Anterior cingulate cortex (tissue), 58 donors: ENCODE measurements around the gene PVALEF.
A peak's percentile ranks its signal among the peaks of the same experiment; 100 is the strongest.

Experiments
- DNase-seq, 58 donors: peaks; one replicate each; lab custom pipeline; 2025; lab: John Stamatoyannopoulos, UW

PVALEF gene

DNA sequence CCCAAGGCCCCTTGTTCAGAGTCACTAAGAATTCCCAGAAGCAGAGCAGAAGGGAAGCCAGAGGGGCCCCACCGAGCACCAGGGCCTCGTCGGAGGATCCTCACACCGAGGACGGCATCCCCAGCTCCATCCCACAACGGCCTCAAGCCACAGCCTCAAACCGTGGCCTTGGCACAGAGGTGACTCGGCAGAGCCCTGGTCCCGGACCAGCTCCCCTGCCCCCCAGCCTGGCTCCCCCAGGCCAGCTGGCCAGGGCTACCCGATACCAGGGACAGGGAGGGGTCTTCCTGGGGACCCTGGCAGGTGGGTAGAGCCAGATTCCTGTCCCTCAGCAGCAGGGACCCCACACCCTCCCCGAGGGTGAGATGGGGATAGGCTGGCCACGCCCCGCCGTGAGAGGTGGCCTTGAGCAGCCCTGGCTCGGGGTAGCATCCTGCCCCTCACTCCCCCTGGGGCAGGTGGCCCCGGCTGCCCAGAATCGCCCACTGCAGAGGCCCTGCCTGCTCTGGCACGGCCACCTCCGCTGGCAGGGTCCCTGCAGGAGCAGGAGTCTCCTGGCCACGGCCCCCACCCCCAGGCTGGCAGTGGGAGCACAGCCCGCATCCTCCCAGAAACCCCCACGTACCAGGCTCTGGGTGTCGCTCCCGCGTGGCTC, 5.6 kb upstream of the PVALEF start:
- DNase-seq: no peak

- peak in 20 of 58 donors; percentile 10 to 52 (median 26) for DNase-seq
Observed at GRCh38 chr17:81160306-81160705, 5.0 kb upstream of the PVALEF start.

- DNase-seq: no peak
Observed at GRCh38 chr17:81160747-81161453, 4.4 kb upstream of the PVALEF start.

- DNase-seq: no peak
Observed at GRCh38 chr17:81161536-81161935, 3.8 kb upstream of the PVALEF start.

GRCh38 chr17:81161972-81162371, 3.3 kb upstream of the PVALEF start:
- no peak for DNase-seq

- no peak for DNase-seq
Observed at GRCh38 chr17:81162491-81162890, 2.8 kb upstream of the PVALEF start.

GRCh38 chr17:81163051-81163695, 2.1 kb upstream of the PVALEF start:
- DNase-seq: no peak

GRCh38 chr17:81163703-81164370, 1.5 kb upstream of the PVALEF start:
- DNase-seq: peak in 4 of 58 donors; percentile 28 to 32 (median 30)

GRCh38 chr17:81164371-81165245, 699 bp upstream of the PVALEF start:
- peak in 51 of 58 donors; percentile 10 to 81 (median 59) for DNase-seq

GRCh38 chr17:81166033-81166492, 756 bp downstream of the PVALEF start, which contains the start of gene AATK:
Gene AATK, minus strand, starts transcription at chr17:81166221. Its CDS starts 229 bp downstream, at chr17:81165992.
- DNase-seq: peak in 3 of 58 donors; percentile 16 to 30 (median 23)

- no peak for DNase-seq
Observed at GRCh38 chr17:81167194-81167524, 1.9 kb downstream of the PVALEF start.

DNA sequence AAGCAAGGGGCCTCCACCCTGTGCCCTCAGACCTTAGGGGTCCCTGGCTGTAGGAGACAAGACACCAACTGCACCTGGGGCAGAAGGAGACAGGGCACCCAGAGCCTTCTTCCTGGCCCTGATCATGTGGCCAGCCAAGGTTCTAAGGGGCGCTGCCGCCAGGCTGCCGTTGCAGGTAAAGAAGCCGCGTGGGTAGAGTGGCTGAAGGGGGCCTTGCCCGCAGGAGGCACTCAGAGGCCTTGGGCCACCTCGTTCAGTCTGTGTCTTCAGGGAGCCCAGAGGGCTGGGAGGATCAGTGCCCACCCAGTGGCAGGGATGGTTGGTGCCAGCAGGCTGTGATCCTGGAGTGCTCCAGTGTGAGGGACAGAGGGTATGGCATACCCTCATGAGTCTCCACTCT, 2.3 kb downstream of the PVALEF start:
- DNase-seq: no peak

- no peak for DNase-seq
Observed at GRCh38 chr17:81169870-81170309, 4.6 kb downstream of the PVALEF start.

GRCh38 chr17:81170727-81171494, 5.6 kb downstream of the PVALEF start:
- no peak for DNase-seq

DNA sequence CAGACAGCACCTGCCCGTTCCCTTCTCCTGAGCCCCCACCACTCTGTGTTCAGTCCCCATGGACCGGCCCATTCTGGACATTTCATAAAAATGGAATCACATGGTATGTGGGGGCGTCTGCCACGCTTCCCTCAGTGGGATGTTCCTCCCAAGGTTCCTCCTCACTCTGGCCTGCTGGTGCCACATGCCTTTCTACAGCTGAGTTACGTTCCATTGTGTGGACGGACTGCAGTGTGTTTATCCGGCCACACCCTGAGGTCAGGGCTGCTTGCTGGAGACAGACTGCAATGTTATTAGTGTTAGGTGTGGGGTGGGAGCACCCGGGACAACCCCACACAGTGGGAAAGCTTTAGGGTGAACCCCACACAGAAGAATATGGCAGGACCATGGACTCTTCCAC, 6.6 kb downstream of the PVALEF start:
- DNase-seq: no peak

DNA sequence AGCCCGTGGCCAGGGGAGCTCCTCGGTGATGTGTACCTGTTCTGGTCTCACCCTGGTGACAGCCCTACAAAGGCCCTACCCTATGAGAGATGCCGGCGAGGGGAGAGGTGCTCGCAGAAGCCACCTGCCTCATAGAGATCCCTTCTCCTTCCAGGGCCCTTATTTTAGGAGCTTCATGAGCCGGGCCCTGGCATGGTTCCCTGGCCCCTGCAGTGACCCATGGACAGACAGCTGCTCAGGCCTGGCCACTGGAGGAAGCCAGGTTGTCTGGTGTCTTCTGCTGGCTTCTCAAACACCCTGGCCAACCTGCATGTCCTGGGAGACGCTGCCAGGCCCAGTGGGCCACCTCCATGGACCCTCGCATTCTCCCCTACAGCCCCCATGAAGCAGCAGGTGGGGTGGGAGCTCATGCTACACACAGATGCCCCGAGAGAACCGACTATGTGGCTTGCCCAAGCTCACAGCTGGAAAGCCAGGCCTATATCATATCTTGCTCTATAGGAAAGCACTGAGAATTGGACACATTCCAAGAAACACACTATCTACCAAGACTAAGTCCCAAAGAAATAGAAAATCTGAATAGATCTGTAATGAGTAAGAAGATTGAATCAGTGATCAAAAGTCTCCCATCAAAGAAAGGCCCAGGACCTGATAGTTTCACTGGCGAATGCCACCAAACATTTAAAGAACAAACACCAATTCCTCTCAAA, 7.9 kb downstream of the PVALEF start:
- DNase-seq: no peak

GRCh38 chr17:81173762-81174155, 8.5 kb downstream of the PVALEF start:
- no peak for DNase-seq

GRCh38 chr17:81176666-81177065, 11.4 kb downstream of the PVALEF start:
- DNase-seq: no peak
